ENCODE data around the gene PTPRD.
"Not testable (repeated sequence)": the region's sequence is repeated elsewhere in the genome, so short reads cannot be mapped to it uniquely, and the experiment has no call there.

DNA sequence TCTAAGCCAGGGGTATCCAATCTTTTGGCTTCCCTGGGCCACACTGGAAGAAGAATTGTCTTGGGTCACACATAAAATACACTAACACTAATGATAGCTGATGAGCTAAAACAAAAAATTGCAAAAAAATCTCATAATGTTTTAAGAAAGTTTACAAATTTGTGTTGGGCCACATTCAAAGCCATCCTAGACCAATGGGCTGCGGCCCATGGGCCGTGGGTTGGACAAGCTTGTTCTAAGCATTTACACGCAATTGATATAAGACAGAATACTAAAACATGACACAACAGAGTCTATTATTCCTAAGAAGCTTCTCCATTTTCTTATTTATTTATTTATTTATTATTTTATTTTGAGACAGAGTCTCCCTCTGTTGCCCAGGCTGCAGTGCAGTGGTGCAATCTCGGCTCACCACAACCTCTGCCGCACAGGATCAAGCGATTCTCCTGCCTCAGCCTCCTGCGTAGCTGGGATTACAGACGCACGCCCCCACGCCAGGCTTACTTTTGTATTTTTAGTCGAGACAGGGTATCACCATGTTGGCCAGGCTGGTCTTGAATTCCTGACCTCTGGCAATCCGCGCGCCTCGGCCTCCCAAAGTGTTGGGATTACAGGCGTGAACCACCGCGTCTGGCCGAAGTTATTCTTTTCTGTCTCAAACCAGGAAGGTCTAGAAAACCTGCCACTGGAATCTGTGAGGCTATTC lies 1692.2 kb downstream of the PTPRD start:
- TF ChIP-seq SMC3 (IDR thresholded peaks at IDR 0.05; ENCODE audit: low read depth, low read length); POLR2A (IDR thresholded peaks at IDR 0.05; ENCODE audit: low read depth, low read length); MAFK (IDR thresholded peaks at IDR 0.05; ENCODE audit: low read depth, low read length); RFX5 (IDR thresholded peaks at IDR 0.05; ENCODE audit: low read depth, low read length); MXI1 (IDR thresholded peaks at IDR 0.05; ENCODE audit: borderline replicate concordance, low read depth, low read length); RCOR1 (IDR thresholded peaks at IDR 0.05; ENCODE audit: insufficient replicate concordance, low read length); FOS (IDR thresholded peaks at IDR 0.05; ENCODE audit: low read depth, low read length); CEBPB (IDR thresholded peaks at IDR 0.05; ENCODE audit: low read depth, low read length); CHD1 (IDR thresholded peaks at IDR 0.05; ENCODE audit: low read depth, low read length); MAZ (IDR thresholded peaks at IDR 0.05; ENCODE audit: borderline replicate concordance, low read depth, low read length): not testable (repeated sequence)
- TF ChIP-seq, protein P1, sequence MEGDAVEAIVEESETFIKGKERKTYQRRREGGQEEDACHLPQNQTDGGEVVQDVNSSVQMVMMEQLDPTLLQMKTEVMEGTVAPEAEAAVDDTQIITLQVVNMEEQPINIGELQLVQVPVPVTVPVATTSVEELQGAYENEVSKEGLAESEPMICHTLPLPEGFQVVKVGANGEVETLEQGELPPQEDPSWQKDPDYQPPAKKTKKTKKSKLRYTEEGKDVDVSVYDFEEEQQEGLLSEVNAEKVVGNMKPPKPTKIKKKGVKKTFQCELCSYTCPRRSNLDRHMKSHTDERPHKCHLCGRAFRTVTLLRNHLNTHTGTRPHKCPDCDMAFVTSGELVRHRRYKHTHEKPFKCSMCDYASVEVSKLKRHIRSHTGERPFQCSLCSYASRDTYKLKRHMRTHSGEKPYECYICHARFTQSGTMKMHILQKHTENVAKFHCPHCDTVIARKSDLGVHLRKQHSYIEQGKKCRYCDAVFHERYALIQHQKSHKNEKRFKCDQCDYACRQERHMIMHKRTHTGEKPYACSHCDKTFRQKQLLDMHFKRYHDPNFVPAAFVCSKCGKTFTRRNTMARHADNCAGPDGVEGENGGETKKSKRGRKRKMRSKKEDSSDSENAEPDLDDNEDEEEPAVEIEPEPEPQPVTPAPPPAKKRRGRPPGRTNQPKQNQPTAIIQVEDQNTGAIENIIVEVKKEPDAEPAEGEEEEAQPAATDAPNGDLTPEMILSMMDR (conservative IDR thresholded peaks at IDR 0.05; ENCODE audit: low read depth, low read length), result not testable (repeated sequence)
- TF ChIP-seq, protein P2, sequence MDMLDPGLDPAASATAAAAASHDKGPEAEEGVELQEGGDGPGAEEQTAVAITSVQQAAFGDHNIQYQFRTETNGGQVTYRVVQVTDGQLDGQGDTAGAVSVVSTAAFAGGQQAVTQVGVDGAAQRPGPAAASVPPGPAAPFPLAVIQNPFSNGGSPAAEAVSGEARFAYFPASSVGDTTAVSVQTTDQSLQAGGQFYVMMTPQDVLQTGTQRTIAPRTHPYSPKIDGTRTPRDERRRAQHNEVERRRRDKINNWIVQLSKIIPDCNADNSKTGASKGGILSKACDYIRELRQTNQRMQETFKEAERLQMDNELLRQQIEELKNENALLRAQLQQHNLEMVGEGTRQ (IDR thresholded peaks at IDR 0.05; ENCODE audit: low read depth, low read length), result not testable (repeated sequence)
